Esophagus muscularis mucosa (tissue), 4 donors: ENCODE measurements around the gene CHST12. TPM values are rescaled to one million over a fixed set of nuclear protein-coding genes. Genes with fewer than 3 reads are reported as not detected.
A peak's percentile ranks its signal among the peaks of the same experiment; 100 is the strongest.

Source experiments
- DNase-seq: peaks from one replicate; pipeline ENCODE4 v3.0.0-alpha.2; 2017; ENCODE audit errors: extremely low spot score
- H3K27ac ChIP-seq, 4 donors: fragments of 200-600 bp; sonication (generic); replicated peaks in 1 of 4; 1 replicate in 3 of 4; 2 replicates in 1 of 4; pipeline ENCODE4 v1.5.1; 2016 to 2019; ENCODE audit warnings: mild to moderate bottlenecking in 1 of 4
- H3K27me3 ChIP-seq, 4 donors: fragments of 200-600 bp; sonication (generic); one replicate each; pipeline versions ENCODE4 v1.5.1 to v1.6.0; 2016 to 2019
- H3K36me3 ChIP-seq, 4 donors: fragments of 200-600 bp; sonication (generic); one replicate each; pipeline ENCODE4 v1.5.1; 2016 to 2019
- H3K4me1 ChIP-seq, 4 donors: fragments of 200-600 bp; sonication (generic); one replicate each; pipeline ENCODE4 v1.5.1; 2016 to 2019
- H3K4me3 ChIP-seq, 4 donors: fragments of 200-600 bp; sonication (generic); 1 replicate in 2 of 4; 2 replicates in 2 of 4; pipeline ENCODE4 v1.5.1; 2016 to 2019; ENCODE audit warnings: mild to moderate bottlenecking in 4 of 4, moderate library complexity in 1 of 4
- H3K9me3 ChIP-seq, 4 donors: fragments of 200-600 bp; sonication (generic); 1 replicate in 3 of 4; 2 replicates in 1 of 4; pipeline ENCODE4 v1.5.1; 2016 to 2019
- EP300 ChIP-seq: sonication (generic); formaldehyde crosslinking; IDR thresholded peaks from one replicate; pipeline ENCODE4 v1.6.1; 2017; ENCODE audit warnings: antibody characterized with exemption
- POLR2A ChIP-seq: fragments of 450-650 bp; IDR thresholded peaks from one replicate; pipeline ENCODE4 v1.6.1; 2017; ENCODE audit warnings: antibody characterized with exemption, moderate library complexity, mild to moderate bottlenecking, low read depth
- POLR2AphosphoS5 ChIP-seq, 2 donors: sonication (generic); formaldehyde crosslinking; IDR thresholded peaks; one replicate each; pipeline ENCODE4 v1.6.1; 2017; ENCODE audit warnings: antibody characterized with exemption in 2 of 2
- WGBS: methylation state at CpG from one replicate; pipeline ENCODE4 v1.1.5; 2018; 5-methylcytosine and 5-hydroxymethylcytosine counted together
- intact Hi-C: fragments of 100-400 bp; cut with DNase I; formaldehyde crosslinking; loops from one replicate; pipeline ENCODE4 v1.15.1; 2023
- total RNA-seq, 4 donors: library from RNA; depleted of rRNA; stranded (reverse); fragments of >200 nt; gene quantifications; one replicate each; pipeline versions ENCODE4 v1.1.0 to v1.2.1, GENCODE V29; 2016
- TF ChIP-seq, protein P1 (sequence below), 3 experiments: fragments of 200-600 bp in 2 of 3; fragments of 450-650 bp in 1 of 3; sonication (generic) in 2 of 3; IDR thresholded peaks; one replicate each; pipeline ENCODE4 v1.5.1; 2017 to 2019; ENCODE audit warnings: antibody characterized with exemption in 3 of 3, mild to moderate bottlenecking in 2 of 3, moderate library complexity in 1 of 3

CHST12 gene
- total RNA-seq, 4 donors from 2014 or later = 6.6 to 24.0 (median 14.8) TPM

GRCh38 chr7:2355705-2356008 lies 47.8 kb upstream of the CHST12 start:
- DNase-seq = no peak
- no peak for TF ChIP-seq POLR2A
- TF ChIP-seq POLR2AphosphoS5 (IDR thresholded peaks at IDR 0.05) = no peak
- TF ChIP-seq, protein P1, sequence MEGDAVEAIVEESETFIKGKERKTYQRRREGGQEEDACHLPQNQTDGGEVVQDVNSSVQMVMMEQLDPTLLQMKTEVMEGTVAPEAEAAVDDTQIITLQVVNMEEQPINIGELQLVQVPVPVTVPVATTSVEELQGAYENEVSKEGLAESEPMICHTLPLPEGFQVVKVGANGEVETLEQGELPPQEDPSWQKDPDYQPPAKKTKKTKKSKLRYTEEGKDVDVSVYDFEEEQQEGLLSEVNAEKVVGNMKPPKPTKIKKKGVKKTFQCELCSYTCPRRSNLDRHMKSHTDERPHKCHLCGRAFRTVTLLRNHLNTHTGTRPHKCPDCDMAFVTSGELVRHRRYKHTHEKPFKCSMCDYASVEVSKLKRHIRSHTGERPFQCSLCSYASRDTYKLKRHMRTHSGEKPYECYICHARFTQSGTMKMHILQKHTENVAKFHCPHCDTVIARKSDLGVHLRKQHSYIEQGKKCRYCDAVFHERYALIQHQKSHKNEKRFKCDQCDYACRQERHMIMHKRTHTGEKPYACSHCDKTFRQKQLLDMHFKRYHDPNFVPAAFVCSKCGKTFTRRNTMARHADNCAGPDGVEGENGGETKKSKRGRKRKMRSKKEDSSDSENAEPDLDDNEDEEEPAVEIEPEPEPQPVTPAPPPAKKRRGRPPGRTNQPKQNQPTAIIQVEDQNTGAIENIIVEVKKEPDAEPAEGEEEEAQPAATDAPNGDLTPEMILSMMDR (IDR thresholded peaks at IDR 0.05) = no peak
- TF ChIP-seq EP300 = no peak
- H3K4me3 ChIP-seq = peak overlapping the region; percentile 90 to 100 (median 96)
- no peaks in the 10 kb centered on the region for H3K27me3 ChIP-seq
- 7% methylated on average over 9 of the region's 9 CpGs for WGBS
- H3K36me3 ChIP-seq = peaks cover 0 to 27% (median 12%) of the 10 kb centered on the region in 4 donors
- intact Hi-C loops = loop anchor here (1.0 to 5.0 kb wide), 2 partner anchors 48 to 783 kb away; partner anchors contain the start of genes CHST12 and PSMG3
- peaks cover 33 to 65% (median 64%) of the 10 kb centered on the region in 4 donors for H3K4me1 ChIP-seq
- no peaks in the 10 kb centered on the region for H3K9me3 ChIP-seq
- peak overlapping the region in 2 of 4 donors; percentile 93 to 97 for H3K27ac ChIP-seq

GRCh38 chr7:2357165-2357564 lies 46.2 kb upstream of the CHST12 start:
- Histone ChIP-seq H3K4me3 (no peak overlapping the region), H3K27ac (no peak overlapping the region), H3K36me3 (peaks cover 11 to 42% (median 27%) of the 10 kb centered on the region in 4 donors), H3K27me3 (no peaks in the 10 kb centered on the region), H3K4me1 (peaks cover 33 to 74% (median 65%) of the 10 kb centered on the region in 4 donors), H3K9me3 (no peaks in the 10 kb centered on the region)
- no peak for TF ChIP-seq EP300
- TF ChIP-seq POLR2A = no peak
- no peak for TF ChIP-seq POLR2AphosphoS5 (IDR thresholded peaks at IDR 0.05)
- TF ChIP-seq, protein P1 (IDR thresholded peaks at IDR 0.05) = no peak
- WGBS = 71% methylated on average over 8 of the region's 8 CpGs
- intact Hi-C loops = loop anchor here (5.0 kb wide), 1 partner anchor 785 kb away; the partner anchor contains the start of gene PSMG3
- DNase-seq = no peak

- intact Hi-C loops = loop anchor here (5.0 kb wide), 1 partner anchor 785 kb away; the partner anchor contains the start of gene PSMG3
Measured at GRCh38 chr7:2357571-2357970, 45.8 kb upstream of the CHST12 start.

GRCh38 chr7:2358968-2359527 lies 44.4 kb upstream of the CHST12 start:
- Histone ChIP-seq H3K36me3 (peaks cover 30 to 61% (median 46%) of the 10 kb centered on the region in 4 donors), H3K4me1 (peaks cover 33 to 65% (median 55%) of the 10 kb centered on the region in 4 donors), H3K27me3 (no peaks in the 10 kb centered on the region), H3K9me3 (no peaks in the 10 kb centered on the region), H3K4me3 (no peak overlapping the region), H3K27ac (no peak overlapping the region)
- intact Hi-C loops = loop anchor here (5.0 kb wide), 1 partner anchor 787 kb away; the partner anchor contains the start of gene PSMG3
- WGBS = 60% methylated on average over 8 of the region's 8 CpGs
- DNase-seq = no peak
- TF ChIP-seq, protein P1 (IDR thresholded peaks at IDR 0.05) = no peak
- no peak for TF ChIP-seq POLR2A
- no peak for TF ChIP-seq EP300
- TF ChIP-seq POLR2AphosphoS5 (IDR thresholded peaks at IDR 0.05) = no peak

More at GRCh38 chr7:2357571-2357970, 45.8 kb upstream of the CHST12 start:
- DNase-seq = no peak
- peaks cover 33 to 74% (median 65%) of the 10 kb centered on the region in 4 donors for H3K4me1 ChIP-seq
- peaks cover 15 to 46% (median 31%) of the 10 kb centered on the region in 4 donors for H3K36me3 ChIP-seq
- TF ChIP-seq EP300 (no peak), POLR2AphosphoS5 (IDR thresholded peaks at IDR 0.05) (no peak), POLR2A (no peak)
- TF ChIP-seq, protein P1 (IDR thresholded peaks at IDR 0.05) = no peak
- 63% methylated on average over 6 of the region's 6 CpGs for WGBS
- no peak overlapping the region for H3K4me3 ChIP-seq
- H3K27ac ChIP-seq = no peak overlapping the region
- no peaks in the 10 kb centered on the region for H3K9me3 ChIP-seq
- no peaks in the 10 kb centered on the region for H3K27me3 ChIP-seq
